IMR-90 (cell line): ENCODE results near the gene SYNRG. TPM values are rescaled to one million over a fixed set of nuclear protein-coding genes. Genes with fewer than 3 reads are reported as not detected.

Source experiments
- ATAC-seq: fragments of 200-7000 bp; cut with Tn5 transposase; 2 replicates; pipeline ENCODE4 v1.9.1; 2020; ENCODE audit warnings: low read depth, mild to moderate bottlenecking, moderate library complexity
- BruUV-seq: library from RNA; stranded (reverse); fragments of 400-500 nt; replicated peaks from 2 replicates; lab custom pipeline; 2021; lab: Mats Ljungman, UMichigan
- CTCF ChIA-PET: fragments of 300-600 bp; formaldehyde crosslinking; extraction: SDS; loops from one replicate; lab custom pipeline; 2021; ENCODE audit warnings: antibody characterized with exemption; lab: Yijun Ruan, JAX
- POLR2A ChIA-PET: fragments of 300-600 bp; sonication (Branson Sonifier 250); formaldehyde crosslinking; loops from one replicate; lab custom pipeline; 2022; ENCODE audit warnings: antibody characterized with exemption; ENCODE audit not compliant: unreplicated experiment; lab: Charles Lee
- DNase-seq: peaks from one replicate; pipeline ENCODE4 v3.0.0; 2013
- H2AFZ ChIP-seq: replicated peaks from 2 replicates; pipeline ENCODE3; 2013; ENCODE audit warnings: low read length, mild to moderate bottlenecking; ENCODE audit not compliant: poor library complexity
- H2AK5ac ChIP-seq: 2 replicates; pipeline ENCODE4 v1.6.1; 2013; ENCODE audit warnings: low read depth, low read length, inconsistent platforms
- H2AK9ac ChIP-seq: replicated peaks from 2 replicates; pipeline ENCODE3; 2013; ENCODE audit warnings: mild to moderate bottlenecking, low read depth, low read length, moderate library complexity; ENCODE audit not compliant: poor library complexity
- H2BK120ac ChIP-seq: 2 replicates; pipeline ENCODE4 v1.6.1; 2013; ENCODE audit warnings: low read depth, low read length, inconsistent platforms
- H2BK15ac ChIP-seq: 3 replicates; pipeline ENCODE4 v1.6.1; 2013; ENCODE audit warnings: low read depth, low read length, inconsistent platforms
- H2BK20ac ChIP-seq: 2 replicates; pipeline ENCODE4 v1.6.1; 2013; ENCODE audit warnings: low read depth, mild to moderate bottlenecking, inconsistent platforms, low read length, moderate library complexity
- H2BK5ac ChIP-seq: 2 replicates; pipeline ENCODE4 v1.6.1; 2013; ENCODE audit warnings: mild to moderate bottlenecking, low read depth, low read length, inconsistent platforms; ENCODE audit not compliant: poor library complexity, severe bottlenecking
- H3K14ac ChIP-seq: replicated peaks from 2 replicates; pipeline ENCODE4 v1.6.1; 2013; ENCODE audit warnings: low read depth, low read length, inconsistent platforms
- H3K18ac ChIP-seq: 2 replicates; pipeline ENCODE4 v1.6.1; 2013; ENCODE audit warnings: low read depth, low read length, control low read depth
- H3K23ac ChIP-seq: 2 replicates; pipeline ENCODE4 v1.6.1; 2013; ENCODE audit warnings: low read depth, low read length, inconsistent platforms
- H3K27ac ChIP-seq: 2 replicates; pipeline ENCODE4 v1.5.1; 2013; ENCODE audit warnings: mild to moderate bottlenecking, control low read depth, low read length; ENCODE audit not compliant: insufficient read depth
- H3K27me3 ChIP-seq: 2 replicates; pipeline ENCODE4 v1.6.1; 2013; ENCODE audit warnings: low read length; ENCODE audit not compliant: control insufficient read depth, insufficient read depth
- H3K36me3 ChIP-seq: 2 replicates; pipeline ENCODE4 v1.6.1; 2013; ENCODE audit warnings: low read length, mixed read lengths; ENCODE audit not compliant: control insufficient read depth, insufficient read depth
- H3K4ac ChIP-seq: 2 replicates; pipeline ENCODE4 v1.6.1; 2013; ENCODE audit warnings: low read depth, low read length, inconsistent platforms
- H3K4me1 ChIP-seq: 2 replicates; pipeline ENCODE4 v1.6.1; 2013; ENCODE audit warnings: low read length, mixed read lengths; ENCODE audit not compliant: control insufficient read depth, insufficient read depth
- H3K4me2 ChIP-seq: 2 replicates; pipeline ENCODE4 v1.6.1; 2013; ENCODE audit warnings: low read depth, mild to moderate bottlenecking, control low read depth, low read length, moderate library complexity
- H3K4me3 ChIP-seq: 2 replicates; pipeline ENCODE4 v1.5.1; 2013; ENCODE audit warnings: low read depth, mild to moderate bottlenecking, control low read depth, low read length, moderate library complexity; ENCODE audit not compliant: insufficient read depth
- H3K56ac ChIP-seq: 2 replicates; pipeline ENCODE4 v1.6.1; 2013; ENCODE audit warnings: low read length, inconsistent platforms; ENCODE audit not compliant: insufficient read depth; ENCODE audit errors: extremely low read depth
- H3K79me1 ChIP-seq, 2 experiments: 2 replicates each; pipeline ENCODE4 v1.6.1; 2013; ENCODE audit warnings: low read length in 2 of 2, inconsistent platforms in 1 of 2, low read depth in 1 of 2
- H3K9ac ChIP-seq: 2 replicates; pipeline ENCODE4 v1.6.1; 2013; ENCODE audit warnings: low read depth, low read length, control low read depth
- H3K9me1 ChIP-seq: 2 replicates; pipeline ENCODE4 v1.6.1; 2013; ENCODE audit warnings: low read length, inconsistent platforms; ENCODE audit not compliant: insufficient read depth
- H3K9me3 ChIP-seq: 2 replicates; pipeline ENCODE4 v1.6.1; 2013; ENCODE audit warnings: low read length; ENCODE audit not compliant: control insufficient read depth, insufficient read depth
- H4K20me1 ChIP-seq: 2 replicates; pipeline ENCODE4 v1.6.1; 2013; ENCODE audit warnings: low read length, inconsistent platforms; ENCODE audit not compliant: insufficient read depth
- H4K5ac ChIP-seq: 2 replicates; pipeline ENCODE4 v1.6.1; 2013; ENCODE audit warnings: mild to moderate bottlenecking, low read depth, low read length, control low read depth
- H4K8ac ChIP-seq, 2 experiments: 2 replicates each; pipeline ENCODE4 v1.6.1; 2013; ENCODE audit warnings: low read depth in 2 of 2, low read length in 2 of 2, control low read depth in 1 of 2, inconsistent platforms in 1 of 2
- H4K91ac ChIP-seq: 2 replicates; pipeline ENCODE4 v1.6.1; 2013; ENCODE audit warnings: low read depth, low read length, inconsistent platforms; ENCODE audit not compliant: insufficient read depth
- CHD1 ChIP-seq: IDR thresholded peaks from 2 replicates; pipeline ENCODE4 v1.6.1; 2012; ENCODE audit warnings: low read depth, low read length, improper control_type of control experiment
- CTCF ChIP-seq: conservative IDR thresholded peaks from 2 replicates; pipeline ENCODE4 v1.5.1; 2012; ENCODE audit warnings: mild to moderate bottlenecking, low read depth, low read length, improper control_type of control experiment
- MAFK ChIP-seq: IDR thresholded peaks from 2 replicates; pipeline ENCODE4 v1.6.1; 2012; ENCODE audit warnings: low read depth, low read length, improper control_type of control experiment
- NFE2L2 ChIP-seq: fragments of 150-350 bp; IDR thresholded peaks from 2 replicates; pipeline ENCODE4 v1.6.1; 2016; ENCODE audit warnings: low read depth, mild to moderate bottlenecking, low read length
- POLR2A ChIP-seq: IDR thresholded peaks from 2 replicates; pipeline ENCODE4 v1.6.1; 2012; ENCODE audit warnings: mild to moderate bottlenecking, low read depth, low read length
- RFX5 ChIP-seq: IDR thresholded peaks from 2 replicates; pipeline ENCODE4 v1.8.0; 2012; ENCODE audit warnings: low read depth, mild to moderate bottlenecking, low read length, moderate library complexity
- WGBS, 2 experiments: methylation state at CpG; one replicate each; pipeline versions ENCODE4 v1.1.5 to v1.1.7; 2013; ENCODE audit warnings: missing lambda C conversion rate in 2 of 2; ENCODE audit not compliant: insufficient read length in 1 of 2; ENCODE audit errors: extremely low coverage in 2 of 2; 5-methylcytosine and 5-hydroxymethylcytosine counted together
- dilution Hi-C: fragments of 300-500 bp; cut with HindIII; formaldehyde crosslinking; loops from one replicate; pipeline ENCODE4 v1.14.3; 2018; ENCODE audit warnings: low sequenced_read_pairs; ENCODE audit not compliant: unreplicated experiment
- in situ Hi-C: fragments of 300-500 bp; cut with MboI; formaldehyde crosslinking; loops from 3 replicates; pipeline ENCODE4 v1.14.3; 2019; ENCODE audit warnings: low sequenced_read_pairs, inconsistent platforms, mixed read lengths
- intact Hi-C: fragments of 100-400 bp; cut with micrococcal nuclease; formaldehyde crosslinking; loops from 2 replicates; pipeline ENCODE4 v1.10.0; 2022
- polyA plus RNA-seq, 3 experiments: library from polyadenylated mRNA; depleted of rRNA; stranded (reverse); fragments of >200 nt; gene quantifications; 2 replicates each; pipeline ENCODE4 v1.2.3, GENCODE V29; 2012; ENCODE audit warnings: low replicate concordance in 1 of 3
- total RNA-seq: library from RNA; depleted of rRNA; stranded (reverse); fragments of >200 nt; gene quantifications from 2 replicates; pipeline ENCODE4 v1.2.3, GENCODE V29; 2012

The SYNRG gene
- total and polyA plus RNA-seq, 2 of the 4 experiments (the other 2 are of a cell fraction): 11.7 to 15.2 TPM

DNA sequence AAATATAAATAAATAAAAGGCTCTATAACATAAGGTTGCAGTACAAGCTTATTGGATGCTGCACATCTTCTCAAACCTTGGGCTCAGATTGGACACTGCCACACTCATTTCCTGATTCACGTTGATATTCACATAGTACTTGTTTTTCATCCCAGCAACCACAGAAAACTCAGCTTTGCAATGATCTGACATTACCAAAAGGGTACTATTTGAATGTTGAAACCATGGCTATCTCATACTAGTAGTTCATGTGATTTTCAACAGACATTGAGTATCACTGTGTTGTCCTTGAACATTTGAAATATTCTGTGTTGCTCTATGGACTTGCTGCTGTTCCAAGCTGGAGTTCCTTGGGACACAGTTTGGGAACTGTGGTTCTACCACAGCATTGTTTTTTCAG lies 48.0 kb upstream of the SYNRG start:
- in situ Hi-C loops: loop anchor here (10.0 kb wide), 1 partner anchor 108 kb away; no protein-coding TSS in a partner anchor

More for the DNA sequence above, 48.0 kb upstream of the SYNRG start:
- Histone ChIP-seq H3K9me3 (no peaks in the 10 kb centered on the region), H3K36me3 (no peaks in the 10 kb centered on the region), H4K91ac (no peak overlapping the region), H4K8ac (no peak overlapping the region), H3K4ac (no peak overlapping the region), H2AK5ac (no peak overlapping the region), H2BK15ac (no peak overlapping the region), H2BK5ac (no peak overlapping the region), H3K79me1 (no peaks in the 10 kb centered on the region), H3K9me1 (no peaks in the 10 kb centered on the region), H4K20me1 (no peaks in the 10 kb centered on the region), H3K4me3 (no peak overlapping the region), H3K23ac (no peak overlapping the region), H4K5ac (no peak overlapping the region), H3K18ac (no peak overlapping the region), H2AFZ (no peak overlapping the region), H3K27me3 (no peaks in the 10 kb centered on the region), H2BK120ac (no peak overlapping the region), H3K56ac (no peak overlapping the region), H3K9ac (no peak overlapping the region), H3K4me1 (no peaks in the 10 kb centered on the region), H3K27ac (no peak overlapping the region), H2BK20ac (no peak overlapping the region), H3K4me2 (no peak overlapping the region), H3K14ac (no peak overlapping the region), H2AK9ac (no peak overlapping the region)
- POLR2A ChIA-PET: no interaction called here
- no TSS peak for BruUV-seq
- TF ChIP-seq CHD1 (no peak), POLR2A (no peak), RFX5 (no peak), CTCF (no peak), MAFK (no peak), NFE2L2 (no peak)
- no peak for DNase-seq
- no CpG with 5 or more reads among the region's 1 CpG for WGBS, 2 experiments
- no peak for ATAC-seq
- intact Hi-C loops: no loop called here
- CTCF ChIA-PET: no interaction called here
- dilution Hi-C loops: no loop called here
